DOHH2 (cell line): Measurements from ENCODE around the gene CRTAP.

Experiments
- EZH2phosphoT487 ChIP-seq: fragments of 200-600 bp; sonication (generic); IDR thresholded peaks from 2 replicates; pipeline ENCODE4 v1.6.1; 2017; ENCODE audit warnings: borderline replicate concordance, mild to moderate bottlenecking, antibody characterized with exemption, low read length, moderate library complexity, mixed read lengths
- TF ChIP-seq, protein P1 (sequence below): fragments of 200-600 bp; sonication (generic); IDR thresholded peaks from one replicate; pipeline ENCODE4 v1.5.1; 2014; ENCODE audit warnings: antibody characterized with exemption, mild to moderate bottlenecking, low read depth, low read length; ENCODE audit not compliant: poor library complexity, severe bottlenecking

DNA sequence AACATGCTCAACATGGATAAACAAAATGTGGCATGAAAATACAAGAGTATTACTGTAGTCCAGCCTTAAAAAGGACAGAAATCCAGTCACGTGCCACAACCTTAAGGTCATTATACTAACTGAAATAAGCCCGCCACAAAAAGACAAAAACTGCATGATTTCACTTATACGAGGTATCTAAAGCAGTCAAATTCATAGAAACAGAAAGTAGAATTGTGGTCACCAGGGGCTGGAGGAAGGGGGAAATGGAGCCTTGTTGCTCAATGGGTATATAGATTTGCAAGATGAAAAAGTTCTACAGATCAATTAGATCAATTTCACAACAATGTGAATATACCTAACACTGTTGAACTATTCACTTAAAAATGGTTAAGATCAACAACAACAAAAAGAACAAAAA is 24.3 kb upstream of the CRTAP start:
- TF ChIP-seq, protein P1, sequence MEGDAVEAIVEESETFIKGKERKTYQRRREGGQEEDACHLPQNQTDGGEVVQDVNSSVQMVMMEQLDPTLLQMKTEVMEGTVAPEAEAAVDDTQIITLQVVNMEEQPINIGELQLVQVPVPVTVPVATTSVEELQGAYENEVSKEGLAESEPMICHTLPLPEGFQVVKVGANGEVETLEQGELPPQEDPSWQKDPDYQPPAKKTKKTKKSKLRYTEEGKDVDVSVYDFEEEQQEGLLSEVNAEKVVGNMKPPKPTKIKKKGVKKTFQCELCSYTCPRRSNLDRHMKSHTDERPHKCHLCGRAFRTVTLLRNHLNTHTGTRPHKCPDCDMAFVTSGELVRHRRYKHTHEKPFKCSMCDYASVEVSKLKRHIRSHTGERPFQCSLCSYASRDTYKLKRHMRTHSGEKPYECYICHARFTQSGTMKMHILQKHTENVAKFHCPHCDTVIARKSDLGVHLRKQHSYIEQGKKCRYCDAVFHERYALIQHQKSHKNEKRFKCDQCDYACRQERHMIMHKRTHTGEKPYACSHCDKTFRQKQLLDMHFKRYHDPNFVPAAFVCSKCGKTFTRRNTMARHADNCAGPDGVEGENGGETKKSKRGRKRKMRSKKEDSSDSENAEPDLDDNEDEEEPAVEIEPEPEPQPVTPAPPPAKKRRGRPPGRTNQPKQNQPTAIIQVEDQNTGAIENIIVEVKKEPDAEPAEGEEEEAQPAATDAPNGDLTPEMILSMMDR, result no peak
- no peak for TF ChIP-seq EZH2phosphoT487
